H9 (cell line): ENCODE data around the gene PIP5KL1. TPM values are rescaled to one million over a fixed set of nuclear protein-coding genes. Genes with fewer than 3 reads are reported as not detected.

Experiments used
- DNase-seq: peaks from one replicate; pipeline ENCODE4 v3.0.0-alpha.2; 2017
- H2AFZ ChIP-seq: one replicate; pipeline ENCODE4 v1.6.1; 2013; ENCODE audit warnings: mild to moderate bottlenecking, low read length, control low read depth, moderate library complexity
- H2AK5ac ChIP-seq: 2 replicates; pipeline ENCODE4 v1.6.1; 2013; ENCODE audit warnings: low read length, control low read depth, mixed read lengths; ENCODE audit not compliant: insufficient read length
- H2BK120ac ChIP-seq: one replicate; pipeline ENCODE4 v1.6.1; 2013; ENCODE audit warnings: low read depth, mild to moderate bottlenecking, low read length, control low read depth, inconsistent platforms; ENCODE audit not compliant: poor library complexity, severe bottlenecking
- H2BK12ac ChIP-seq: 2 replicates; pipeline ENCODE4 v1.6.1; 2013; ENCODE audit warnings: low read length, control low read depth, mixed read lengths, low read depth; ENCODE audit not compliant: insufficient read length
- H2BK15ac ChIP-seq: 2 replicates; pipeline ENCODE4 v1.6.1; 2013; ENCODE audit warnings: low read depth, low read length, control low read depth
- H2BK20ac ChIP-seq: one replicate; pipeline ENCODE4 v1.6.1; 2013; ENCODE audit warnings: low read depth, mild to moderate bottlenecking, low read length, control low read depth, inconsistent platforms; ENCODE audit not compliant: poor library complexity, severe bottlenecking
- H2BK5ac ChIP-seq: 2 replicates; pipeline ENCODE4 v1.6.1; 2013; ENCODE audit warnings: low read length, control low read depth, mixed read lengths; ENCODE audit not compliant: insufficient read length
- H3K14ac ChIP-seq: 2 replicates; pipeline ENCODE4 v1.6.1; 2013; ENCODE audit warnings: low read length, control low read depth; ENCODE audit not compliant: insufficient read depth
- H3K18ac ChIP-seq: 2 replicates; pipeline ENCODE4 v1.6.1; 2013; ENCODE audit warnings: low read depth, mild to moderate bottlenecking, mixed read lengths, low read length, control low read depth; ENCODE audit not compliant: insufficient read length
- H3K23ac ChIP-seq: 2 replicates; pipeline ENCODE4 v1.6.1; 2013; ENCODE audit warnings: low read length, control low read depth, mixed read lengths, low read depth; ENCODE audit not compliant: insufficient read length
- H3K23me2 ChIP-seq: 2 replicates; pipeline ENCODE4 v1.6.1; 2013; ENCODE audit warnings: low read depth, mild to moderate bottlenecking, mixed read lengths, low read length, control low read depth; ENCODE audit not compliant: insufficient read length, poor library complexity, severe bottlenecking
- H3K27ac ChIP-seq: 2 replicates; pipeline ENCODE4 v1.5.1; 2013; ENCODE audit warnings: low read length, control low read depth, mixed read lengths, low read depth; ENCODE audit not compliant: insufficient read length
- H3K27me3 ChIP-seq: 2 replicates; pipeline ENCODE4 v1.6.1; 2013; ENCODE audit warnings: low read length, control low read depth, inconsistent platforms; ENCODE audit not compliant: insufficient read depth
- H3K4ac ChIP-seq: 2 replicates; pipeline ENCODE4 v1.6.1; 2013; ENCODE audit warnings: low read depth, mild to moderate bottlenecking, control low read depth, inconsistent platforms, low read length, moderate library complexity
- H3K4me1 ChIP-seq: 2 replicates; pipeline ENCODE4 v1.6.1; 2013; ENCODE audit warnings: low read length, control low read depth, inconsistent platforms; ENCODE audit not compliant: insufficient read depth
- H3K4me2 ChIP-seq: 2 replicates; pipeline ENCODE4 v1.6.1; 2013; ENCODE audit warnings: low read length, control low read depth, mixed read lengths; ENCODE audit not compliant: insufficient read length, insufficient read depth
- H3K56ac ChIP-seq: 2 replicates; pipeline ENCODE4 v1.6.1; 2013; ENCODE audit warnings: low read depth, mild to moderate bottlenecking, mixed read lengths, low read length, control low read depth; ENCODE audit not compliant: insufficient read length
- H3K79me1 ChIP-seq: 2 replicates; pipeline ENCODE4 v1.6.1; 2013; ENCODE audit warnings: low read depth, mild to moderate bottlenecking, moderate library complexity, low read length, control low read depth, inconsistent platforms; ENCODE audit not compliant: insufficient read depth, poor library complexity, severe bottlenecking
- H3K79me2 ChIP-seq: 2 replicates; pipeline ENCODE4 v1.6.1; 2013; ENCODE audit warnings: low read length, control low read depth, inconsistent platforms; ENCODE audit not compliant: insufficient read depth
- H3K9ac ChIP-seq: 2 replicates; pipeline ENCODE4 v1.6.1; 2013; ENCODE audit warnings: low read length, control low read depth, mixed read lengths; ENCODE audit not compliant: insufficient read length; ENCODE audit errors: extremely low read depth
- H3K9me3 ChIP-seq: one replicate; pipeline ENCODE4 v1.6.1; 2013; ENCODE audit warnings: low read depth, low read length, inconsistent platforms; ENCODE audit not compliant: control insufficient read depth
- H3T11ph ChIP-seq: one replicate; pipeline ENCODE4 v1.6.1; 2013; ENCODE audit warnings: mild to moderate bottlenecking, low read length, control low read depth, inconsistent platforms
- H4K20me1 ChIP-seq: one replicate; pipeline ENCODE4 v1.6.1; 2013; ENCODE audit not compliant: control insufficient read depth, insufficient read length, insufficient read depth
- H4K5ac ChIP-seq: 2 replicates; pipeline ENCODE4 v1.6.1; 2013; ENCODE audit warnings: low read depth, mild to moderate bottlenecking, mixed read lengths, low read length, control low read depth; ENCODE audit not compliant: insufficient read length
- H4K8ac ChIP-seq: replicated peaks from 2 replicates; pipeline ENCODE4 v1.6.1; 2013; ENCODE audit warnings: low read length, control low read depth, mixed read lengths, low read depth; ENCODE audit not compliant: insufficient read length
- H4K91ac ChIP-seq: 2 replicates; pipeline ENCODE4 v1.6.1; 2013; ENCODE audit warnings: low read depth, mild to moderate bottlenecking, moderate library complexity, mixed read lengths, low read length, control low read depth; ENCODE audit not compliant: insufficient read length
- H3K27ac Mint-ChIP-seq, 3 experiments: 2 replicates in 2 of 3; 3 replicates in 1 of 3; pipeline ENCODE4 v1.8.0; 2020 to 2021; ENCODE audit warnings: mixed read lengths in 3 of 3, mild to moderate bottlenecking in 1 of 3, moderate library complexity in 1 of 3
- H3K27me3 Mint-ChIP-seq: 2 replicates; pipeline ENCODE4 v1.8.0; 2021; ENCODE audit warnings: low read depth, mild to moderate bottlenecking, moderate library complexity, mixed read lengths
- H3K36me3 Mint-ChIP-seq, 3 experiments: 2 replicates in 2 of 3; 3 replicates in 1 of 3; pipeline ENCODE4 v1.8.0; 2020 to 2021; ENCODE audit warnings: low read depth in 3 of 3, mixed read lengths in 3 of 3; ENCODE audit not compliant: insufficient read depth in 1 of 3
- H3K4me1 Mint-ChIP-seq, 2 experiments: 2 replicates each; pipeline ENCODE4 v1.8.0; 2020; ENCODE audit warnings: mixed read lengths in 2 of 2
- H3K4me3 Mint-ChIP-seq, 2 experiments: 2 replicates in 1 of 2; 3 replicates in 1 of 2; pipeline ENCODE4 v1.8.0; 2020 to 2021; ENCODE audit warnings: mild to moderate bottlenecking in 2 of 2, mixed read lengths in 2 of 2, moderate library complexity in 1 of 2
- H3K9me3 Mint-ChIP-seq, 2 experiments: 2 replicates in 1 of 2; 3 replicates in 1 of 2; pipeline ENCODE4 v1.8.0; 2020; ENCODE audit warnings: mild to moderate bottlenecking in 2 of 2, mixed read lengths in 2 of 2, moderate library complexity in 1 of 2
- WGBS: extraction: QIAGEN DNeasy Blood & Tissue Kit; methylation state at CpG from one replicate; pipeline ENCODE4 v1.1.7; 2013; ENCODE audit warnings: missing lambda C conversion rate, low lambda C conversion rate, mixed read lengths; ENCODE audit not compliant: insufficient read length; ENCODE audit errors: extremely low coverage; 5-methylcytosine and 5-hydroxymethylcytosine counted together
- total RNA-seq: library from RNA; stranded (reverse); gene quantifications from 2 replicates; pipeline ENCODE4 v1.2.1, GENCODE V29; 2021
- TF ChIP-seq, protein P1 (sequence below): fragments of 200-600 bp; sonication (generic); conservative IDR thresholded peaks from 3 replicates; pipeline ENCODE4 v1.8.0; 2021; ENCODE audit warnings: antibody characterized with exemption, mild to moderate bottlenecking

PIP5KL1 gene
- total RNA-seq, 1 experiment from 2014 or later, result 11.6 TPM

DNA sequence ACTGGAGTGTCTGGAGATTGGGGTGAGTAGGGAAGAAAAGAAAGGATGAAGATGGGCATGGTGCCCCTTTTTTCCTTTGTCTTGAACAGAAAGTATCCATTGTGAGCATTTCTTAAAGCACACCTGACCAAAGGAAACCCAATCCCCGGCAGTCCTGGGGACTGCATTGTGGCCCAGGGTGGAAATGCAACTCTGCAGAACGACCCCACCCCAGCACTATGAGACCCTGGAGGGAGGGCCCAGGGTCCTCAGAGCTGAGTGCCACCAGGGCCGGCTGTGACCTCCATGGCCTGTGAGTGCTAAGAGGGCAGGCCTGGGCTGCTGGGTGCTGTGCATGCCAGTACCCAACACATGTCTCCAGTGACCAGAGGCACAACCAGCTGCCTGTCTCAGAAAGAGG is 31.7 kb upstream of the PIP5KL1 start:
- Histone ChIP-seq H3K79me1 (peaks cover 2% of the 10 kb centered on the region), H2AK5ac (no peak overlapping the region), H4K8ac (no peak overlapping the region), H3K4me2 (no peak overlapping the region), H3K9me3 (no peaks in the 10 kb centered on the region), H3T11ph (no peak overlapping the region), H3K14ac (no peak overlapping the region), H4K91ac (no peak overlapping the region), H3K4ac (no peak overlapping the region), H2AFZ (no peak overlapping the region), H2BK20ac (no peak overlapping the region), H3K23me2 (no peaks in the 10 kb centered on the region), H3K23ac (no peak overlapping the region), H3K56ac (no peak overlapping the region), H4K5ac (no peak overlapping the region), H3K79me2 (peaks cover 8% of the 10 kb centered on the region; the same call in 1 of the 2 replicates), H3K27ac (no peak overlapping the region), H2BK15ac (no peak overlapping the region), H3K27me3 (no peaks in the 10 kb centered on the region), H2BK120ac (no peak overlapping the region), H4K20me1 (no peaks in the 10 kb centered on the region), H2BK5ac (no peak overlapping the region), H3K9ac (no peak overlapping the region), H3K4me1 (no peaks in the 10 kb centered on the region; the same call in 1 of the 2 replicates), H3K18ac (no peak overlapping the region), H2BK12ac (no peak overlapping the region)
- TF ChIP-seq, protein P1, sequence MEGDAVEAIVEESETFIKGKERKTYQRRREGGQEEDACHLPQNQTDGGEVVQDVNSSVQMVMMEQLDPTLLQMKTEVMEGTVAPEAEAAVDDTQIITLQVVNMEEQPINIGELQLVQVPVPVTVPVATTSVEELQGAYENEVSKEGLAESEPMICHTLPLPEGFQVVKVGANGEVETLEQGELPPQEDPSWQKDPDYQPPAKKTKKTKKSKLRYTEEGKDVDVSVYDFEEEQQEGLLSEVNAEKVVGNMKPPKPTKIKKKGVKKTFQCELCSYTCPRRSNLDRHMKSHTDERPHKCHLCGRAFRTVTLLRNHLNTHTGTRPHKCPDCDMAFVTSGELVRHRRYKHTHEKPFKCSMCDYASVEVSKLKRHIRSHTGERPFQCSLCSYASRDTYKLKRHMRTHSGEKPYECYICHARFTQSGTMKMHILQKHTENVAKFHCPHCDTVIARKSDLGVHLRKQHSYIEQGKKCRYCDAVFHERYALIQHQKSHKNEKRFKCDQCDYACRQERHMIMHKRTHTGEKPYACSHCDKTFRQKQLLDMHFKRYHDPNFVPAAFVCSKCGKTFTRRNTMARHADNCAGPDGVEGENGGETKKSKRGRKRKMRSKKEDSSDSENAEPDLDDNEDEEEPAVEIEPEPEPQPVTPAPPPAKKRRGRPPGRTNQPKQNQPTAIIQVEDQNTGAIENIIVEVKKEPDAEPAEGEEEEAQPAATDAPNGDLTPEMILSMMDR, result no peak
- no CpG with 5 or more reads among the region's 3 CpGs for WGBS
- Mint-ChIP-seq H3K27me3 (no peaks in the 10 kb centered on the region), H3K9me3 (no peaks in the 10 kb centered on the region), H3K4me1 (peaks cover 56 to 65% of the 10 kb centered on the region in 2 experiments), H3K4me3 (no peak overlapping the region), H3K36me3 (peaks cover 0 to 9% (median 6%) of the 10 kb centered on the region in 3 experiments; a peak in 5 of 7 replicates), H3K27ac (peak overlapping the region in 2 of 3 experiments; percentile 45 to 73; a peak in 2 of 7 replicates)
- DNase-seq, result no peak
